ENCODE measurements around the gene RASSF8.

RASSF8 gene

DNA sequence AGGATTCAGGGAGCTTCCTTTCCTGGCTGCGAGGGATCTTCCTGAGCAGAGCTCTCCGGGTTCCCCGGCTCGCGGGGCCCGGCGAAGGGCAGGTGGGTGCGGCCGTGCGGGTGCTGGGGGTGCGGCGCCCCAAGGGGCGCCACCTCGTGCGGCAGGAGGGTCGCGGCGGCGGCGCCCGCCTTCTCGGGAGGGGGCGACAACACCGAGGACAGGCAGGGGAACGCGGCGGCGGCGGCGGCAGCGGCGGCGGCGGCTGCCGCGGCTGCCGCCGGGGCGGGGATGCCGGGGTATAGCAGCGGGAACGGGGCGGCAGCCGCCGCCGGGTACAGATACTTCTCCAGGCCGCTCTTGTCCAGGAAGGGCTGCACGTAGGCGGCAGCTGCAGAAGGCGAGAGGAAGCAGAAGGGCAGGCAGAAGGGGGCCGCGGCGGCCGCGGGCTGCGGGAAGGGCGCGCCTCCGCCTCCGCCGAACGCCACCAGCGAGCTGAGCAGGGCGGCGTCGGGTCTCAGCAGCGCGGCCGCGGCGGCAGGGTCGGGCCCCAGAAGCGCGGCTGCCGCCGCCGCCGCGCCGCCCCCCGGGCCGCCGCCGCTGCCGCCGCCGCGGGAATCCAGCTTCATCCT, 163.7 kb downstream of the RASSF8 start:
- Histone ChIP-seq H2AFZ (ENCODE audit: low read length) (peak overlapping the region; percentile 93), H3K9me2 (replicated peaks; ENCODE audit: low read depth, low read length) (no peaks in the 10 kb centered on the region), H3K27me3 (ENCODE audit: insufficient read depth, low read length, poor library complexity, severe bottlenecking) (peaks cover 28% of the 10 kb centered on the region), H4K20me1 (ENCODE audit: insufficient read depth, low read length, poor library complexity, severe bottlenecking) (no peaks in the 10 kb centered on the region), H3K79me2 (ENCODE audit: insufficient read depth, low read length) (no peaks in the 10 kb centered on the region), H3K9ac (ENCODE audit: low read depth, low read length, poor library complexity, severe bottlenecking) (peak overlapping the region; percentile 49), H3K4me1 (ENCODE audit: insufficient read depth, low read length, poor library complexity, severe bottlenecking) (peaks cover 4% of the 10 kb centered on the region), H3K4me3 (ENCODE audit: low read length, poor library complexity, severe bottlenecking) (peak overlapping the region; percentile 71), H3K4me2 (ENCODE audit: low read depth, low read length, poor library complexity, severe bottlenecking) (peak overlapping the region; percentile 79), H3K9me3 (ENCODE audit: insufficient read depth, low read depth, low read length) (no peaks in the 10 kb centered on the region), H3F3A (ENCODE audit: low read depth) (peaks cover 2% of the 10 kb centered on the region; the same call in 1 of the 2 replicates), H3K36me3 (ENCODE audit: insufficient read depth, low read length) (no peaks in the 10 kb centered on the region)
- TF ChIP-seq EZH2phosphoT487 (IDR thresholded peaks at IDR 0.05; ENCODE audit: borderline replicate concordance), result no peak
- TF ChIP-seq, protein P1, sequence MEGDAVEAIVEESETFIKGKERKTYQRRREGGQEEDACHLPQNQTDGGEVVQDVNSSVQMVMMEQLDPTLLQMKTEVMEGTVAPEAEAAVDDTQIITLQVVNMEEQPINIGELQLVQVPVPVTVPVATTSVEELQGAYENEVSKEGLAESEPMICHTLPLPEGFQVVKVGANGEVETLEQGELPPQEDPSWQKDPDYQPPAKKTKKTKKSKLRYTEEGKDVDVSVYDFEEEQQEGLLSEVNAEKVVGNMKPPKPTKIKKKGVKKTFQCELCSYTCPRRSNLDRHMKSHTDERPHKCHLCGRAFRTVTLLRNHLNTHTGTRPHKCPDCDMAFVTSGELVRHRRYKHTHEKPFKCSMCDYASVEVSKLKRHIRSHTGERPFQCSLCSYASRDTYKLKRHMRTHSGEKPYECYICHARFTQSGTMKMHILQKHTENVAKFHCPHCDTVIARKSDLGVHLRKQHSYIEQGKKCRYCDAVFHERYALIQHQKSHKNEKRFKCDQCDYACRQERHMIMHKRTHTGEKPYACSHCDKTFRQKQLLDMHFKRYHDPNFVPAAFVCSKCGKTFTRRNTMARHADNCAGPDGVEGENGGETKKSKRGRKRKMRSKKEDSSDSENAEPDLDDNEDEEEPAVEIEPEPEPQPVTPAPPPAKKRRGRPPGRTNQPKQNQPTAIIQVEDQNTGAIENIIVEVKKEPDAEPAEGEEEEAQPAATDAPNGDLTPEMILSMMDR (conservative IDR thresholded peaks at IDR 0.05; ENCODE audit: low read length), result no peak

DNA sequence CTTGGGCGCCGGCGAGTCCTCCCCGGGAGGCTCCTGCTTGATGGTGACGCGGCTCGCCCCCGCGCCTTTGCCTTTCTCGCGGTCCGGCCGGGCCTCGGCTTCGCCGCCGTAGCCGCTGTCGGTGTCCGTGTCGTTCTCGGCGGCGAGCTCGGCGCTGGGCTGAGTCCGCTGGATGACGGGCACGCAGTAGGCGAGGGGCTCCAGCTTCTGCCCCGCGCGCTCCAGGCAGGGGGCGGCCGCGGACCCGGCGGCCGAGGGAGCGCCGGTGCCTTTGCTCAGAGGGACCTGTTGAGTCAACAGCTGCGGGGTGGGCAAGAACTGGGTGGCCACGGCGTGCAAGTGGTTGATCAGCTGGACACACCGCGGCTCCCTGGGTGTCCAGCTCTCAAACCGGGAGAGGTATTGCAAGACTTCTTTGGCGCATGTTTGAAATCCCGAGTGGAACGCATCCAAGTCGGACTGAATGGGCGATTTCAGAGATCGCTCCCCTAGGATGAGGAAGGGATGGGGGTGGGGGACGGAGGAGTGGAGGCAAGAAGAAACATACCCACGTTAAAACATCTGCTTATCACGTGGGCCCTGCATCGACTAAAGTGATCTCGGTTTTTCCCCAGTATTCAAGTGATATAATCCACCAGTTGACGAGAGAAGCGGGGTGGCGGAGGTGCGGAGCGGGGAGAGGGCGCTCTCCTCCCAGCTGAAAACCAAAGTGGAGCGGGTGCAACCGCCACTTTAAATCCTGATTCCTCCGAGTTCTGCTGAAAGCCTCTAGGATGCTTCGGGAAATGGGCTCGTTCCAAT, 164.4 kb downstream of the RASSF8 start:
- peaks cover 4% of the 10 kb centered on the region for H3K4me1 ChIP-seq (ENCODE audit: insufficient read depth, low read length, poor library complexity, severe bottlenecking)
- peak overlapping the region; percentile 25 for H3K4me3 ChIP-seq (ENCODE audit: low read length, poor library complexity, severe bottlenecking)

DNA sequence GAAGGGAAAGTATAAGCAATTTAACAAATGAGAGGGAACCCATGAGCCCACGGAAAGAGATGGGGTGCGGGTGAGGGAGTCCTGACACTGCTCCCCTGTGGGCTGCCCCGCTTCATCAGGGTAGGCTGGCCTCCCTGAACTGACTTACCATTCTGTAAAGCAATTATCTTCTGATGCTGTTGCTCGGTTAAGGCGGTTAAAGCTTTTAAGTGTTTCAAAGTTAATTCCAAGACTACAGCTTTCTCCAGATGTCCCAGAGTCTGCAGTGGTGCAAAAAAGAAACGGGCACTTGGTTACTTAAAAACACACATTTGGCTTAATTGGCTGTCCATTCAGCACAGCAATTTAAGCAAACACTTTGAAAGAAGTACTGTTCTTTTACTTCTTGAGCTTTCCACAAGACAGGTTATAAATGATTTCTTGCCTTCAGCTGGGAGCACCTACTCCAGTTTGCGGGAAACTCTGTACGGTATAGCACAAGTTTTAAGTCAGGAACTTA, 165.0 kb downstream of the RASSF8 start:
- Histone ChIP-seq H3F3A (ENCODE audit: low read depth) (peaks cover 2% of the 10 kb centered on the region; the same call in 1 of the 2 replicates), H3K9me2 (replicated peaks; ENCODE audit: low read depth, low read length) (no peaks in the 10 kb centered on the region), H3K27me3 (ENCODE audit: insufficient read depth, low read length, poor library complexity, severe bottlenecking) (peaks cover 34% of the 10 kb centered on the region), H3K79me2 (ENCODE audit: insufficient read depth, low read length) (no peaks in the 10 kb centered on the region), H3K9ac (ENCODE audit: low read depth, low read length, poor library complexity, severe bottlenecking) (no peak overlapping the region), H3K36me3 (ENCODE audit: insufficient read depth, low read length) (no peaks in the 10 kb centered on the region), H4K20me1 (ENCODE audit: insufficient read depth, low read length, poor library complexity, severe bottlenecking) (no peaks in the 10 kb centered on the region), H3K4me3 (ENCODE audit: low read length, poor library complexity, severe bottlenecking) (no peak overlapping the region), H3K4me1 (ENCODE audit: insufficient read depth, low read length, poor library complexity, severe bottlenecking) (peaks cover 4% of the 10 kb centered on the region), H3K9me3 (ENCODE audit: insufficient read depth, low read depth, low read length) (no peaks in the 10 kb centered on the region), H3K4me2 (ENCODE audit: low read depth, low read length, poor library complexity, severe bottlenecking) (no peak overlapping the region), H2AFZ (ENCODE audit: low read length) (no peak overlapping the region)
- no peak for TF ChIP-seq EZH2phosphoT487 (IDR thresholded peaks at IDR 0.05; ENCODE audit: borderline replicate concordance)
- TF ChIP-seq, protein P1 (conservative IDR thresholded peaks at IDR 0.05; ENCODE audit: low read length), result no peak

More for the DNA sequence above, 164.4 kb downstream of the RASSF8 start:
- H2AFZ ChIP-seq (ENCODE audit: low read length), result no peak overlapping the region
- no peaks in the 10 kb centered on the region for H3K36me3 ChIP-seq (ENCODE audit: insufficient read depth, low read length)
- TF ChIP-seq, protein P1 (conservative IDR thresholded peaks at IDR 0.05; ENCODE audit: low read length), result no peak
- TF ChIP-seq EZH2phosphoT487 (IDR thresholded peaks at IDR 0.05; ENCODE audit: borderline replicate concordance), result no peak
- no peaks in the 10 kb centered on the region for H3K9me2 ChIP-seq (replicated peaks; ENCODE audit: low read depth, low read length)
- H3K9me3 ChIP-seq (ENCODE audit: insufficient read depth, low read depth, low read length), result no peaks in the 10 kb centered on the region
- peak overlapping the region; percentile 29 for H3K4me2 ChIP-seq (ENCODE audit: low read depth, low read length, poor library complexity, severe bottlenecking)
- peaks cover 2% of the 10 kb centered on the region; the same call in 1 of the 2 replicates for H3F3A ChIP-seq (ENCODE audit: low read depth)
- no peaks in the 10 kb centered on the region for H3K79me2 ChIP-seq (ENCODE audit: insufficient read depth, low read length)
- H3K27me3 ChIP-seq (ENCODE audit: insufficient read depth, low read length, poor library complexity, severe bottlenecking), result peaks cover 34% of the 10 kb centered on the region
- H3K9ac ChIP-seq (ENCODE audit: low read depth, low read length, poor library complexity, severe bottlenecking), result no peak overlapping the region
- H4K20me1 ChIP-seq (ENCODE audit: insufficient read depth, low read length, poor library complexity, severe bottlenecking), result no peaks in the 10 kb centered on the region

All from Loucy (cell line).